ENCODE results near the gene METTL16. TPM values are rescaled to one million over a fixed set of nuclear protein-coding genes. Genes with fewer than 3 reads are reported as not detected.

The METTL16 gene
- total and polyA plus RNA-seq, 4 donors = 4.1 to 8.9 (median 6.6) TPM

DNA sequence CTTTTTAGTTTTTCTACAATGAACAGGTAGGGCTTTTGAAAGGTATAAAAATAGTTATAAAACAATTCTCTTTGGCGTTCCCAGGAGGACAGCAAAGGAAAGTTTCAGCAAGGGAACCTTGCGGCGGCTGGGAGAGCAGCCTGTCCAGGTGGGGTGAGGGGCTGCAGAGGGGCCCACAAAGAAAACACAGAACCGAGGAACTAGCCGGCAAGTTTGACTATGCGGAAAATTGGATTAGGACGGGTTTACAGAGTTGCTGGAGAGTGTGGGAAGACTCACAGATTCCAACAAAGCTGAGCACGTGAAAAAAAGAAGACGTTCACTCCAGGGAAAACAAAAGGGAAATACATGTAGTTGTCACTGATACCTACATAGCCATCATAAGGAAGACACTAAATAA lies 40.2 kb upstream of the METTL16 start:
- Histone ChIP-seq H3K27ac (ENCODE audit: low read depth in 1 of 2, low read length in 2 of 2) (no peak overlapping the region), H3K36me3 (ENCODE audit: control insufficient read depth in 4 of 4, insufficient read depth in 3 of 4, low read depth in 1 of 4, low read length in 3 of 4) (no peaks in the 10 kb centered on the region), H3K4me3 (ENCODE audit: low read depth in 1 of 3, low read length in 3 of 3) (no peak overlapping the region), H3K4me1 (ENCODE audit: control insufficient read depth in 4 of 4, insufficient read depth in 4 of 4, low read length in 3 of 4) (no peaks in the 10 kb centered on the region), H3K9ac (ENCODE audit: low read depth in 1 of 2, low read length in 2 of 2) (no peak overlapping the region), H3K9me3 (ENCODE audit: control insufficient read depth in 4 of 4, low read length in 3 of 4) (no peaks in the 10 kb centered on the region), H3K27me3 (ENCODE audit: control insufficient read depth in 4 of 4, insufficient read depth in 4 of 4, low read length in 3 of 4) (no peaks in the 10 kb centered on the region)
- 52% methylated on average over 9 of the region's 9 CpGs for WGBS
- no peak for DNase-seq (ENCODE audit: low spot score)
- TF ChIP-seq EGR1 (IDR thresholded peaks at IDR 0.05; ENCODE audit: low read depth in 2 of 2) = no peak
- TF ChIP-seq FOXA2 (IDR thresholded peaks at IDR 0.05) = no peak
- no peak for TF ChIP-seq HNF4G (IDR thresholded peaks at IDR 0.05)
- no peak for TF ChIP-seq RXRA (IDR thresholded peaks at IDR 0.05)
- TF ChIP-seq, protein P1, sequence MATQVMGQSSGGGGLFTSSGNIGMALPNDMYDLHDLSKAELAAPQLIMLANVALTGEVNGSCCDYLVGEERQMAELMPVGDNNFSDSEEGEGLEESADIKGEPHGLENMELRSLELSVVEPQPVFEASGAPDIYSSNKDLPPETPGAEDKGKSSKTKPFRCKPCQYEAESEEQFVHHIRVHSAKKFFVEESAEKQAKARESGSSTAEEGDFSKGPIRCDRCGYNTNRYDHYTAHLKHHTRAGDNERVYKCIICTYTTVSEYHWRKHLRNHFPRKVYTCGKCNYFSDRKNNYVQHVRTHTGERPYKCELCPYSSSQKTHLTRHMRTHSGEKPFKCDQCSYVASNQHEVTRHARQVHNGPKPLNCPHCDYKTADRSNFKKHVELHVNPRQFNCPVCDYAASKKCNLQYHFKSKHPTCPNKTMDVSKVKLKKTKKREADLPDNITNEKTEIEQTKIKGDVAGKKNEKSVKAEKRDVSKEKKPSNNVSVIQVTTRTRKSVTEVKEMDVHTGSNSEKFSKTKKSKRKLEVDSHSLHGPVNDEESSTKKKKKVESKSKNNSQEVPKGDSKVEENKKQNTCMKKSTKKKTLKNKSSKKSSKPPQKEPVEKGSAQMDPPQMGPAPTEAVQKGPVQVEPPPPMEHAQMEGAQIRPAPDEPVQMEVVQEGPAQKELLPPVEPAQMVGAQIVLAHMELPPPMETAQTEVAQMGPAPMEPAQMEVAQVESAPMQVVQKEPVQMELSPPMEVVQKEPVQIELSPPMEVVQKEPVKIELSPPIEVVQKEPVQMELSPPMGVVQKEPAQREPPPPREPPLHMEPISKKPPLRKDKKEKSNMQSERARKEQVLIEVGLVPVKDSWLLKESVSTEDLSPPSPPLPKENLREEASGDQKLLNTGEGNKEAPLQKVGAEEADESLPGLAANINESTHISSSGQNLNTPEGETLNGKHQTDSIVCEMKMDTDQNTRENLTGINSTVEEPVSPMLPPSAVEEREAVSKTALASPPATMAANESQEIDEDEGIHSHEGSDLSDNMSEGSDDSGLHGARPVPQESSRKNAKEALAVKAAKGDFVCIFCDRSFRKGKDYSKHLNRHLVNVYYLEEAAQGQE (IDR thresholded peaks at IDR 0.05) = no peak
- no peak for TF ChIP-seq RAD21 (IDR thresholded peaks at IDR 0.05)
- TF ChIP-seq, protein P2, sequence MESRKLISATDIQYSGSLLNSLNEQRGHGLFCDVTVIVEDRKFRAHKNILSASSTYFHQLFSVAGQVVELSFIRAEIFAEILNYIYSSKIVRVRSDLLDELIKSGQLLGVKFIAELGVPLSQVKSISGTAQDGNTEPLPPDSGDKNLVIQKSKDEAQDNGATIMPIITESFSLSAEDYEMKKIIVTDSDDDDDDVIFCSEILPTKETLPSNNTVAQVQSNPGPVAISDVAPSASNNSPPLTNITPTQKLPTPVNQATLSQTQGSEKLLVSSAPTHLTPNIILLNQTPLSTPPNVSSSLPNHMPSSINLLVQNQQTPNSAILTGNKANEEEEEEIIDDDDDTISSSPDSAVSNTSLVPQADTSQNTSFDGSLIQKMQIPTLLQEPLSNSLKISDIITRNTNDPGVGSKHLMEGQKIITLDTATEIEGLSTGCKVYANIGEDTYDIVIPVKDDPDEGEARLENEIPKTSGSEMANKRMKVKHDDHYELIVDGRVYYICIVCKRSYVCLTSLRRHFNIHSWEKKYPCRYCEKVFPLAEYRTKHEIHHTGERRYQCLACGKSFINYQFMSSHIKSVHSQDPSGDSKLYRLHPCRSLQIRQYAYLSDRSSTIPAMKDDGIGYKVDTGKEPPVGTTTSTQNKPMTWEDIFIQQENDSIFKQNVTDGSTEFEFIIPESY (IDR thresholded peaks at IDR 0.05) = no peak
- TF ChIP-seq, protein P3, sequence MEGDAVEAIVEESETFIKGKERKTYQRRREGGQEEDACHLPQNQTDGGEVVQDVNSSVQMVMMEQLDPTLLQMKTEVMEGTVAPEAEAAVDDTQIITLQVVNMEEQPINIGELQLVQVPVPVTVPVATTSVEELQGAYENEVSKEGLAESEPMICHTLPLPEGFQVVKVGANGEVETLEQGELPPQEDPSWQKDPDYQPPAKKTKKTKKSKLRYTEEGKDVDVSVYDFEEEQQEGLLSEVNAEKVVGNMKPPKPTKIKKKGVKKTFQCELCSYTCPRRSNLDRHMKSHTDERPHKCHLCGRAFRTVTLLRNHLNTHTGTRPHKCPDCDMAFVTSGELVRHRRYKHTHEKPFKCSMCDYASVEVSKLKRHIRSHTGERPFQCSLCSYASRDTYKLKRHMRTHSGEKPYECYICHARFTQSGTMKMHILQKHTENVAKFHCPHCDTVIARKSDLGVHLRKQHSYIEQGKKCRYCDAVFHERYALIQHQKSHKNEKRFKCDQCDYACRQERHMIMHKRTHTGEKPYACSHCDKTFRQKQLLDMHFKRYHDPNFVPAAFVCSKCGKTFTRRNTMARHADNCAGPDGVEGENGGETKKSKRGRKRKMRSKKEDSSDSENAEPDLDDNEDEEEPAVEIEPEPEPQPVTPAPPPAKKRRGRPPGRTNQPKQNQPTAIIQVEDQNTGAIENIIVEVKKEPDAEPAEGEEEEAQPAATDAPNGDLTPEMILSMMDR (IDR thresholded peaks at IDR 0.05; ENCODE audit: low read depth, low read length, missing input control) = no peak
- no peak for TF ChIP-seq NR2F2 (IDR thresholded peaks at IDR 0.05)
- TF ChIP-seq, protein P4, sequence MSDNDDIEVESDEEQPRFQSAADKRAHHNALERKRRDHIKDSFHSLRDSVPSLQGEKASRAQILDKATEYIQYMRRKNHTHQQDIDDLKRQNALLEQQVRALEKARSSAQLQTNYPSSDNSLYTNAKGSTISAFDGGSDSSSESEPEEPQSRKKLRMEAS (IDR thresholded peaks at IDR 0.05) = no peak
- no peak for TF ChIP-seq TAF1 (conservative IDR thresholded peaks at IDR 0.05)
- no peak for TF ChIP-seq SP1 (IDR thresholded peaks at IDR 0.05)

DNA sequence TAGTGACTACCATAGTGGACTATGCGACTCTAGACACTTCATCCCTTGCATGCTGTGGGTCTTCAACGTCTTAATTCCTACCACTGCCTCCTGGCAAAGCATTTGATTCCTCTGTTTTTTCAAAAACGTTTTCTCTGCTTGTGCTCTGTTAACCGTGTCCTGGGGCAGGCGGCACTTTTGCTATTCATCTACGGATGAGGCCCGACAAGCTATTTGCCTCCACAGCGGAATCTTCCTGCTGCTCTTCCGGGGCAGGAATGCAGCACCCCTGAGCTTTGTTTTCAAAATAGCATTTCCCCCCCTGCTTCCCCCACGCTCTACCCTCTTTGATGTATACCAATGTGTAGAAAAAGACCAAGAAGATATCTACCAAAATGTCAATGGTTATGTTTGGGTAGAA lies 39.8 kb upstream of the METTL16 start:
- 45% methylated on average over 10 of the region's 10 CpGs for WGBS
- Histone ChIP-seq H3K27me3 (ENCODE audit: control insufficient read depth in 4 of 4, insufficient read depth in 4 of 4, low read length in 3 of 4) (no peaks in the 10 kb centered on the region), H3K27ac (ENCODE audit: low read depth in 1 of 2, low read length in 2 of 2) (no peak overlapping the region), H3K9me3 (ENCODE audit: control insufficient read depth in 4 of 4, low read length in 3 of 4) (no peaks in the 10 kb centered on the region), H3K4me1 (ENCODE audit: control insufficient read depth in 4 of 4, insufficient read depth in 4 of 4, low read length in 3 of 4) (no peaks in the 10 kb centered on the region), H3K4me3 (ENCODE audit: low read depth in 1 of 3, low read length in 3 of 3) (no peak overlapping the region), H3K9ac (ENCODE audit: low read depth in 1 of 2, low read length in 2 of 2) (no peak overlapping the region), H3K36me3 (ENCODE audit: control insufficient read depth in 4 of 4, insufficient read depth in 3 of 4, low read depth in 1 of 4, low read length in 3 of 4) (no peaks in the 10 kb centered on the region)
- TF ChIP-seq, protein P2 (IDR thresholded peaks at IDR 0.05) = no peak
- no peak for DNase-seq (ENCODE audit: low spot score)
